Gastrocnemius medialis (tissue), 4 donors: Measurements from ENCODE around the gene THSD4.

Source experiments
- POLR2A ChIP-seq, 2 donors: fragments of 450-650 bp; IDR thresholded peaks; one replicate each; pipeline ENCODE4 v1.6.1; 2017; ENCODE audit warnings: antibody characterized with exemption in 2 of 2, mild to moderate bottlenecking in 2 of 2, moderate library complexity in 2 of 2
- TF ChIP-seq, protein P1 (sequence below), 5 experiments: fragments of 450-650 bp in 3 of 5; fragments of 200-600 bp in 2 of 5; sonication (generic) in 2 of 5; IDR thresholded peaks in 4 of 5; conservative IDR thresholded peaks in 1 of 5; 1 replicate in 4 of 5; 2 replicates in 1 of 5; pipeline ENCODE4 v1.5.1; 2016 to 2019; ENCODE audit warnings: antibody characterized with exemption in 5 of 5, mild to moderate bottlenecking in 3 of 5, moderate library complexity in 3 of 5

DNA sequence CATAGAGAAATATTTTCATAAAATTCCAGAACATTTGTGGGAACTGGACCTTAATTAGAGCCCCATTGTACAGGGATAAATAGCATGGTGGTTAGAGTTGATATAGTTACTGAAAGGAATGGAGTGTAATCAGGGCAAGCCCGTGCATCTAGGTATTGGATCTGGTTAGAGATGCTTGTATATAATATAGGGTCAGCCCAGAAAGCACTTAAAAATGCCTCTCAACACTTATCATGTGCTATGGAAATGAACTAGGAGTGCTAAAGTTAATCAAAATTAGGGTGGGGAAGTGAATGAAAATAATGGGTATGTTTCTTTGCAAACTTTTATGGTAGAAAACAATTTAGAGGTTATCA, 386.8 kb downstream of the THSD4 start:
- TF ChIP-seq, protein P1, sequence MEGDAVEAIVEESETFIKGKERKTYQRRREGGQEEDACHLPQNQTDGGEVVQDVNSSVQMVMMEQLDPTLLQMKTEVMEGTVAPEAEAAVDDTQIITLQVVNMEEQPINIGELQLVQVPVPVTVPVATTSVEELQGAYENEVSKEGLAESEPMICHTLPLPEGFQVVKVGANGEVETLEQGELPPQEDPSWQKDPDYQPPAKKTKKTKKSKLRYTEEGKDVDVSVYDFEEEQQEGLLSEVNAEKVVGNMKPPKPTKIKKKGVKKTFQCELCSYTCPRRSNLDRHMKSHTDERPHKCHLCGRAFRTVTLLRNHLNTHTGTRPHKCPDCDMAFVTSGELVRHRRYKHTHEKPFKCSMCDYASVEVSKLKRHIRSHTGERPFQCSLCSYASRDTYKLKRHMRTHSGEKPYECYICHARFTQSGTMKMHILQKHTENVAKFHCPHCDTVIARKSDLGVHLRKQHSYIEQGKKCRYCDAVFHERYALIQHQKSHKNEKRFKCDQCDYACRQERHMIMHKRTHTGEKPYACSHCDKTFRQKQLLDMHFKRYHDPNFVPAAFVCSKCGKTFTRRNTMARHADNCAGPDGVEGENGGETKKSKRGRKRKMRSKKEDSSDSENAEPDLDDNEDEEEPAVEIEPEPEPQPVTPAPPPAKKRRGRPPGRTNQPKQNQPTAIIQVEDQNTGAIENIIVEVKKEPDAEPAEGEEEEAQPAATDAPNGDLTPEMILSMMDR (IDR thresholded peaks at IDR 0.05 in 4 of 5, conservative IDR thresholded peaks at IDR 0.05 in 1 of 5): no peak
- TF ChIP-seq POLR2A (IDR thresholded peaks at IDR 0.05): no peak
